Activated naive CD4-positive, alpha-beta T cell (primary cell): ENCODE results near the gene MILR1.
"Not testable (repeated sequence)": the region's sequence is repeated elsewhere in the genome, so short reads cannot be mapped to it uniquely, and the experiment has no call there.

ENCODE experiments used
- DNase-seq, 4 experiments: peaks; one replicate each; lab custom pipeline; 2025; lab: John Stamatoyannopoulos, UW

The MILR1 gene

DNA sequence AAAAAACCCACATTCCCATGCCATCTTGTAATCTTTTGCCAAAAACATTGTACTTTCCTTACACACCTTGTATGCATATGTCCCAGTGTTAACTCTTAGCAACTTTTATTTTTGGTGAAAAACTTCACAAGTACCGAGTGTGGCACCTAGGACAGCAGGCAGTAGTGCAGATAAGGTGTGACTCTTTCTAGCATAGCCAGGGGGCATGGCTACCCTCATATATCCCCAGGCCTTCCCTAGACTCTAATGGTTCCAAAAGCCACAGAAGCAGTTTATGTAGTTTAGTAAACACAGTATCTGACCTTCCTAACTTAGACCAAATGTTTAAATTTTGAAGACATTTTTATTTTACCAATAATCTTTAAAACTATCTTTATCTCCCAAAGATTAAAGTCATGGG, 20.5 kb upstream of the MILR1 start:
- no peak for DNase-seq

DNA sequence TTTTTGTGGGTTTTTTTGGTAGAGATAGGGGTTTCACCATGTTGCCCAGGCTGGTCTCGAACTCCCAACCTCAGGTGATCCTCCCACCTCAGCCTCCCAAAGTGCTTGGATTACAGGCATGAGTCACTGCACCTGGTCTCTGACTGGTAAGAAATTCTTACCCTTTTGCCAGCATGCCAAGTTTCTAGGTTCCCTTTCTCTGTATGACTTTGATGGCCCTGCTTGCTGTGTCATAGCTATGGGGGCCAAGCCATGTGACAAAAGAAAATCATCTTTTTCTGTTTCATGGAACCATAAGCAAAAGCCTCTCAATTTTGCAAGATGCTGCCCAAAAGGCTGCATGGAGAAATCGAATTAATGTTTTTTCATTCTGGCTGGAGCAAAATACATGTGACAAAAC, 18.9 kb upstream of the MILR1 start:
- not testable (repeated sequence) for DNase-seq

DNA sequence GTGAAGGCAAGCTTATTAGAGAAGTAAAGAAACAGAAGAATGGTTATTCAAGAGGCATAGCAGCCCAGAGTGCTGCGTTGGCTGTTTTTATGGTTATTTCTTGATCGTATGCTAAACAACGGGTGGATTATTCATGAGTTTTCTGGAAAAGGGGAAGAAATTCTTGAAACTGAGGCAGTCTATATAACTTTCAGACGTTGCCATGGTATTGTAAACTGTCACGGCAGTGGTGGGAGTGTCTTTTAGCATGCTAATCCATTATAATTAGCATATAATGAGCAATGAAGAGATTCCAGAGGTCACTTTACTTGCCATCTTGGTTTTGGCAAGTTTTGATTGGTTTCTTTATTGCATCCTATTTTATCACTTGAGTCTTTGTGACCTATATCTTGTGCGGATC, 17.4 kb upstream of the MILR1 start:
- DNase-seq = no peak

DNA sequence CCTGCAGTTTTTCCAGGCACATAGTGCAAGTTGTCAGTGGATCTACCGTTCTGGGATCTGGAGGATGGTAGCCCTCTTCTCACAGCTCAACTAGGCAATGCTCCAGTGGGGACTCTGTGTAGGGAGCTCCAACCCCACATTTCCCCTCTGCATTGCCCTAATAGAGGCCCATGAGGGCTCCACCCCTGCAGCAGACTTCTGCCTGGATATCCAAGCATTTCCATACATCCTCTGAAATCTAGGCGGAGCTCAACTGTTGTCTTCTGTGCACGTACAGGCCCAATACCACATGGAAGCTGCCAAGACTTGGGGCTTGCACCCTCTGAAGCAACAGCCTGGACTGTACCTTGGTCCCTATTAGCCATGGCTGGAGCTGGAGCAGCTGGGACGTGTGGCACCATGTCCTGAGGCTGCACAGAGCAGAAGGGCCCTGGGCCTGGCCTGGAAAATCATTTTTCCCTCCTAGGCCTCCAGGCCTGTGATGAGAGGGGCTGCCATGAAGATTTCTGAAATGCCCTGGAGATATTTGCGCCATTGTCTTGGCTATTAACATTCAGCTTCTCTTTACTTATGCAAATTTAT, 10.9 kb upstream of the MILR1 start:
- DNase-seq = no peak

DNA sequence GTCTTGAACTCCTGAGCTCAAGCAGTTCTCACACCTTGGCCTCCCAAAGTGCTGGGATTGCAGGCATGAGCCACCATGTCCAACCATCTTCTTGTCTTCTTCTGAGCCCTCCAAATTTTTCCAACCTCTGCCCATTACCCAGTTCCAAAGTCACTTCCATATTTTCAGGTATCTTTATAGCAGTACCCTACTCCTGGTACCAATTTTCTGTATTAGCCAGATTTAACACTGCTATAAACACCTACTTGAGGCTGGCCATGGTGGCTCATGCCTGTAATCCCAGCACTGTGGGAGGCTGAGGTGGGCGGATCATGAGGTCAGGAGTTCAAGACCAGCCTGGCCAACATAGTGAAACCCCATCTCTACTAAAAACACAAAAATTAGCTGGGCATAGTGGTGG, 9.4 kb upstream of the MILR1 start:
- not testable (repeated sequence) for DNase-seq

DNA sequence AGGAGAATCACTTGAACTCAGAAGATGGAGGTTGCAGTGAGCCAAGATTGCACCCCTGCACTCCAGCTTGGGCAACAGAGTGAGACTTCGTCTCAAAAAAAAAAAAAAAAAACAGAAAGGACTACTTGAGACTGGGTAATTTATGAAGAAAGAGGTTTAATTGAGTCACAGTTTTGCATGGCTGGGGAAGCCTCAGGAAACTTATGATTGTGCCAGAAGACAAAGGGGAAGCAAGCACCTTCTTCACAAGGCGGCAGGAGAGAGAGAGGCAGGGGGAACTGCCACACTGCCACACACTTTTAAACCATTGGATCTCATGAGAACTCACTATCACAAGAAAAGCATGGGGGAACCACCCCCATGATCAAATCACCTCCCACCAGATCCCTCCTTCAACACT, 9.0 kb upstream of the MILR1 start:
- DNase-seq = no peak

DNA sequence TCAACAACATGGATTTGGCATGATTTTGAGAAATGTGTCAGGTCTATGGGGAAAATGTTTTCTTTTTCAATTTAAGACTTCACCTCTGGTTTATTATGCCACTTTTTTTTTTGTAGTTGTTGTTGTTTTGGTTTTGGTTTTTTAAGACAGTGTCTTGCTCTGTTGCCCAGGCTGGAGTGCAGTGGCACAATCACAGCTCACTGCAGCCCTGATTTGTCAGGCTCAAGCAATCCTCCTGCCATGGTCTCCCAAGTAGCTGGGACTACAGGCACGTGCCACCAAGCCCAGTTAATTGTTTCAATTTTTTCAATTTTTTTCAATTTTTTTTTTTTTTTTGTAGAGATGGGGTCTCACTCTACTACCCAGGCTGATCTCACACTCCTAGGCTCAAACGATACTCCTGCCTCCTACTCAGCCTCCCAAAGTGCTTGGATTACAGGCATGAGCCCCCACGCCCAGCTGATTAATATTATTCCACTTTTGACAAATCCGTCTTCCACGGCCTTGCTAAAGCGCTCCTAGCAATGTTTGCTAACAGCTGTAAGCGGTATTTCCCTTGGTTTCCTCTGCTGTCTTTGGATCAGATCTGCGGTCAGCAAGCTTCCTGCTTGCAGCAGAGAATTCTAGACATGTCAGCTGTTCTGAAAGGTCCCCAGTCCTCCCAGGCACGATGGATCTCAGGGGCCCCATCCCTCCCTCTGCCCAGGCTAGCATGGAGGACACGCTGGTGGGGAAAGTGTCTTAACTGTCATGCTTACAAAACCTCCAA, 7.0 kb upstream of the MILR1 start:
- DNase-seq = peak in 1 of 4 experiments; percentile 13

DNA sequence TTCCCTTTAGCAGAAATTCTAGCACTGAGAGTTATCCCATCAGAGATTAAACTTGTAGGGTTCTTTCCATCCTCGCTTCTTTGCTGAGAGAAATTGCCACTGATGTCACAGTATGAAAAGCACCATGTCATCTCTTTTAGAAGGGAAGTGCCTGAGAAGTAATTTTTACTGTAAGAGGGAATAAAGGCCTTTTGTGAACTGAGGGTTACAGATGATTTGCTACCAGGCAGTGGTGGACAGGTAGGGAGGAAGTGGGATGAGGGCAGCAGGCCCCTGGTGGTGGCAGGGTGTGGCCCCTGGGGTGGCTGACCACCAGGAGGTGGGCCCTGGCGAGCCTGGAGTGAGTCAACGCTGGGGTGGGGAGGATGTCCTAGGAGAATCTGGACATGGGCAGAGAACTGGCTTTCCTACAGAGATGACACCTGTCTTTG, 6.4 kb upstream of the MILR1 start:
- DNase-seq = no peak

DNA sequence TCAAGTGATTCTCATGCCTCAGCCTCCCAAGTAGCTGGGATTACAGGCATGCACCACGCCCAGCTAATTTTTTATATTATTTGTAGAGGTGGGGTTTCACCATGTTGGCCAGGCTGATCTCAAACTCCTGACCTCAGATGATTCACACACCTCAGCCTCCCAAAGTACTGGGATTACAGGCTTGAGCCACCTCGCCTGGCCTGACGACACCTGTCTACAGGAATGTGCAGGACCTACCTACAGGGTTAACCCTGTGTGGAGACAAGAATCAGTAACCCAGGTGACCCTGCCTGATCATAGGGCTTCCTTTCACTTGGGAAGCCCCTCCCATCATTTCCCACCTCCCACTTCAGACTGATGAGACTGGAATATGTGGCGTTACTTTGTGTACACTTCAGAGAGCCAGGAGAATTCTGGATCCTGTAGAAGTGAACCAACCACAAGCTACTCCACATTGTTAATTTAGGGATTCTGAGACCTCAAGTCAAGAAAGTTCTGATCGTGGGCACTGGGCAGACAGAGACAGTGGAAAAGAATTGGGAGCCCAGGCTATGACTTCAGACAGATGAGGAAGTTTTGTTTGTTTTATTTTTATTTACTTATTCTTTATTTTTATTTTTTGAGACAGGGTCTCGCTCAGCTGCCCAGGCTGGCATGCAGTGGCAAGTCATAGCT, 5.7 kb upstream of the MILR1 start:
- DNase-seq = no peak

DNA sequence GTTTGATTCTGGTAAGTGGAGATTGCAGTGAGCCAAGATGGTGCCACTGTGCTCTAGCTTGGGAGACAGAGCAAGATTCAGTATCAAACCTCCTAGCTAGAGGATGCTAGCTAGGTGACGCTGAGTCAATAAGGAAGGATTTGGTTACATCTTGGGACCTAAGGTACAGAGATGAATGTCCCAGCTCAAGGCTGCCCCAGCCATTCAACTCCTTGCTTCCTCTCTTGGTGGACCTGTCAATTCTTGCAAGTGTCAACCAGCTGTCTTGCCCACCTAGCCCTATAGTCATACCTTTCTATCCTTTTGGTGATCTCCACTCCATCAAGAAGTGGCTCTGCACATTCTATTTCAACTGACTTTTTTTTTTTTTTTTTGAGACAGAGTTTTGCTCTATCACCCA, 1.4 kb upstream of the MILR1 start:
- no peak for DNase-seq

DNA sequence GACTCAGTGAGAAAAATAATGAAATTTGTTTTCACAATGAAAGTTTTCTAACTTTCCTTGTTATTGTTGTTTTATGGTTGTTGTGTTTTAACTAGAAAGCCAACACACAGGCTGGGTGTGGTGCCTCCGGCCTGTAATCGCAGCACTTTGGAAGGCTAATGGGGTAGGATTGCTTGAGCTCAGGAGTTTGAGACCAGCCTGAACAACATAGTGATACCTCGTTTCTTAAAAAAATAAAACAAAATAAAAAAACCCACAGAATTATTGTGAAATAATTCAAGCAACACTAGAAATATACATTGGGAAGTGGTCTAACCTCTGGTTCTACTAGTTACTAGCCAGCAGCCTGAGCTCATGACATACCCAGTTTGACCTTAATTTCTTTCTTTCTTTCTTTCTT, 630 bp downstream of the MILR1 start:
- no peak for DNase-seq

DNA sequence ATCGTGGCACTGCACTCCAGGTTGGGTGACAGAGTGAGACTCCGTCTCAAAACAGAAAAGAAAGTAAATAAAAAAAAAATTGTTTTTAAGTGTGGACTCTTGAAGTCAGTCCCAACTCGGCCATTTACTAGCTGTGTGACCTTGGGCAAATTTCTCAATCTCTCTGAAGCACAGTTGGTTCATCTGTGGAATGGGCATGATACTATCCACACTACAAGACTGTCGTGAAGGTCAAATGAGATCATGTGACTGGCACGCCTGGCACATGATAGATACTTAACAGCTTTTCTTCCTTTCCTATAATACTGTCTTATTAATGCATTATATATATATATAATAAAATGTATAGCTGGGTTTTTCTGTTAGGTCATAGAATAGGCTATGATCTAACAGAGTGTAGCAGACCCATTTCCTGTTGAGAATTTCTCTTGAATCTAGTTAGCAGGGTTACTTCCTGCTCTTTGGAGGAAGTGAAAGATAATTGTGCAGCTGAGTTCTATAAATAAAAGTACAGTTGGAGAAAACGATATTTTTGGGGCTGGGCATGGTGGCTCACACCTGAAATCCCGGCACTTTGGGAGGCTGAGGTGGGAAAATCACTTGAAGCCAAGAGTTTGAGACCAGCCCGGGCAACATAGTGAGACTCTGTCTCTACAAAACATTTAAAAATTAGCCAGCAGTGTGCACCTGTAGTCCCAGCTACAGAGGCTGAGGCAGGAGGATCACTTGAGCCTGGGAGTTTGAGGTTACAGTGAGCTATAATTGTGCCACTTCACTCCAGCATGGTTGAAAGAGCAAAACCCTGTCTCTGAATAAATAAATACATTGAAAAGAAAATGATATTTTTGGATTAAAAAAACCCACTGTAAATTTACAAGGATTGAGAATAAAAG, 7.3 kb downstream of the MILR1 start:
- DNase-seq = no peak

DNA sequence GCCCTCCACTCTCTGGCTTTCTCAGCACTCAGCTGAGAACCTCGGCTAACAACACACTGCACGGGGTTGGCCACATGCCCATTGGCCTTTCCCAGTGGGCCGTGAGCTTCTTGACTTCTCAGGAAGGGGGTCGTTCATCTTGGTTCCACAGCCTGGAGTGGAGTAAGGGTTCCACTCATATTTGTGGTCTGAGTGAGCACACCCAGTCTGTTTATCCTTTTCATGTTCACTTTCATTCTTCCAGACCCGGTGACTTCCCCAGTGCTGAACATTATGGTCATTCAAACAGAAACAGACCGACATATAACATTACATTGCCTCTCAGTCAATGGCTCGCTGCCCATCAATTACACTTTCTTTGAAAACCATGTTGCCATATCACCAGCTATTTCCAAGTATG, 8.2 kb downstream of the MILR1 start:
- DNase-seq = no peak

DNA sequence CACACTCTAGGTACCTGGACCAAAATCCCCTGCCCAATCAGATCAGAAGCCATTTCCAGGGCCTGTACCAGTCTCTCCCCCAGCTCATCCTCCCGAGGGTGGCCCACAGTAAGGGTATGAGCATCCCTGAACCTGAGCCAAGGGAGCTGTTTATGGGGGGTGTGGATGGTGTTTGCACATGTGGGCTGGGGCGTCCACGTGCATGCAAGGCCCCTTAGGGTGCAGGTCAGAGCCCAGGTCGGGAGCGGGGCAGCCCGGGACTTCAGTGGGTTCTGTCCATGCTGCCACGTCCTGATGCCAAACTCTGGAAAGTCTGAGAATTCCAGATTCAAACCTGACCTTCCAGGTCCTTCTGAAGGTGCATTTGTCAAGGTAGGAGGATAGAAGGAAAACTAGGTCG, 9.8 kb downstream of the MILR1 start:
- no peak for DNase-seq

DNA sequence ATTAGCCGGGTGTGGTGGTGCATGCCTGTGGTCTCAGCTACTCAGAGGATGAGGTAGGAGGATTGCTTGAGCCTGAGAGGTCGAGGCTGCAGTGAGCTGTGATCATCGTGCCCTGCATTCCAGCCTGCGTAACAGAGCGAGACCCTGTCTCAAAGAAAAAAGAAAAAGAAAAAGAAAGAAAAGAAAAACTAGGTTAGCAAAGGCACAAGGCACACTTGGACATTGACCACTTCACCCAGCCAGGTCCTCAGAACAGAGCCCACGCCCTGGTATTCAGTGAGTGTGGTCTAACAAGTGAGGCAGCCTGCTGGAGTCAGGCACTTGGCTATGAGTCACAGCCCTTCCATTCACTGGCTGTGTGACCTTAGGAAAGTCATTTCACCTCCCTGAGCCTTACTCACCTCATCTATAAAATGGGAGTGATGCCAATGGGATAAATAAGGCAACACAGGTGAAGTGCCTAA, 10.4 kb downstream of the MILR1 start:
- no peak for DNase-seq

DNA sequence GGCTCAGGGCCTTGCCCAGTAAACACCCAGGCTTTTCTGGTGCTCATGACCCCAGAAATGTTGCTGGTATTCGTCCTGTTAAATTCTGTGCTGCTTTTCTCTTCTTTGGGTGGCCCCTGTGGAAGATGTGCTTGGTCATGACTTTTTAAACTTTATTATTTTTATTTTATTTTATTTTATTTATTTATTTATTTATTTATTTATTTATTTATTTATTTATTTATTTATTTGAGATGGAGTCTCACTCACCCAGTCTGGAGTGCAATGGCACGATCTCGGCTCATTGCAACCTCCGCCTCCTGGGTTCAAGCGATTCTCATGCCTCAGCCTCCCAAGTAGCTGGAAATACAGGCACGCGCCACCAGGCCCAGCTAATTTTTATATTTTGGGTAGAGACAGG, 10.9 kb downstream of the MILR1 start:
- DNase-seq = not testable (repeated sequence)

DNA sequence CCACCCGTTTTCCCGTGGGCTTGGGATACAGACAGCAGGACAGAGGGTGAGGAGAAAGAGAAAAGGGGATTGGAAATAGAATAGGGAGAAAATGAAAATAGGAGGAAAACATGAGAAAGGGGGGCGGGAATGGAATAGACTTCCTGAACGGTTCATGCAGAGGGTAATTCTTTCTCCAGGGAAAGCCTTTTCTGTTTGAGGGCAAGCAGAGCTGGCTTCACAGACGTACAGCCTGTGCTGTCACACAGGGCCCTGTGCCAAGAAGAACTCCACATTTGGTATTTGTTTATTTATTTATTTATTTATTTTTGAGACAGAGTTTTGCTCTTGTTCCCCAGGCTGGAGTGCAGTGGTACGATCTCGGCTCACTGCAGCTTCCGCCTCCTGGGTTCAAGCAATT, 12.0 kb downstream of the MILR1 start:
- DNase-seq = no peak

DNA sequence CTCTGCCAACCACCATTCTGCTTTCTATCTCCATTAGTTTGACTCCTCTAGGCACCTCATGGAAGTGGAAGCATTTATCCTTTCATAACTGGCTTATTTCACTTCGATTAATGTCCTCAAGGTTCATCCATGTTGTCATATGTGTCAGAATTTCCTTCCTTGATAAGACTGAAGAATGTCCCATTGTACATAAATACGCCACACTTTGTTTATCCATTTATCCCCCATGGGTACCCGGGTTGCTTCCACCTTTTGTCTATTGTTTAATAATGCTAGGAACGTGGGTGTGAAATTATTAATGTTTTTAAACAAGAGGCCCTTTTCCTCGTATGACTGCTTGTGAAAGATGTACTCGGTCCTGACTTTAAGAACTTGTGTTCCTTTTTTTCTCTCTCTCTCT, 12.9 kb downstream of the MILR1 start:
- DNase-seq = no peak

DNA sequence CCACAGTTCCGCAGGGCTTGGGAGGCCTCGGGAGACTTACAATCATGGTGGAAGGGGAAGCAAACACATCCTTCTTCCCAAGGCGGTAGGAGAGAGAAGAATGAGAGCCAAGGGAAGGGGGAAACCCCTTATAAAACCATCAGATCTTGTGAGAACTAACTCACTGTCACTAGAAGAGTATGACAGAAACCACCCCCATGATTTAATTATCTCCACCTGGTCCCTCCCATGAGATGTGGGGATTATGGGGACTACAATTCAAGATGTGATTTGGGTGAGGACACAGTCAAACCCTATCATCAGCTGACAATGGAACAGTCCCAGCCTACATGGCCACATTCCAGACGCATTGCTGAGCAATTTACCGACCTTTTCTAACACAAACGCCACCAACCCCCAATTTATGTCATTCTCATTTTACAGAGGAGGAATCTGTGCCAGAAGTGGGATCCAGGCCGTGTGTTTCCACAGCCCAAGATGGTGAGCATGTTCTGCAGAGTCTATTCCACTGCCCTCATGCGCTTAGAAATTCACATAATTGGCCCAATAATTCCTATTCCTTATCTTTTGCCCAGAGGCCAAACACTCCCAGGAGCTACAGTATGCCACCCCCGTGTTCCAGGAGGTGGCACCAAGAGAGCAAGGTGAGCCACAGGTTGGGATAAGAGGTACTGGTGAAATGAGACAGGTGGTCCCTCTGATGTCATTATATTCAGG, 17.3 kb downstream of the MILR1 start:
- DNase-seq = no peak

DNA sequence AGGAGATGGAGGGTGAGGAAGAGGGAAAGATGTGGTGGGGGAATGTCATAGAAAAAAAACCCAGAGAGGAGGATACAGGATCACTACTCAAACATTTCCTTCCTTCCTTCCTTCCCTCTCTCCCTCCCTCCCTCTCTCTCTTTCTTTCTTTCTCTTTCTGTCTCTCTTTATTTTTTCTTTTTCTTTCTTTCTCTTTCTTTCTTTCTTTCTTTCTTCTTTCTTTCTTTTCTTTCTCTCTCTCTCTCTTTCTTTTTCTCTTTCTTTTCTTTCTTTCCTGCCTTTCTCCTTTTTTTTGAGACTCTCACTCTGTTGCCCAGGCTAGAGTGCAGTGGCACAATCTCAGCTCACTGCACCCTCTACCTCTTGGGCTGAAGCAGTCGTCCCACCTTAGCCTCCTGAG, 17.9 kb downstream of the MILR1 start:
- DNase-seq = not testable (repeated sequence)

DNA sequence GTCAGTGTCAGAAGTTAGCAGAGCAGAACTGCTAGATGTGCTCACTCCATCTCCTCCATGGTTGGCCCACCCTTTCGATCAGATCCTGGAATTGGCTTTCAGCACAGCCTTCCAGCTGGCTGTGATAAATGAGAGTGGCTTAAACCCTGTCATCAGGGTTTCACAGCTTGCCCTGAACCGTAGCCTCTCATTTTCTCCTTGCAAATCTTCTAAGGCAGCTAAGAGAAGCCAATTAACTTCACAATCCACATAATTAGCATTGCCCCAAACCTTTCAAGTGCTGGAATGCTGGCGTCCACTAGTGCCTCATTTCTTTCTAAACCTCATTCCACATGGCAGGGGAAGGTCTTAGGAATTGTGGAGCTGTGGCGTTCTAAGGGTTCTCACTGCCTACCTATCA, 21.7 kb downstream of the MILR1 start:
- no peak for DNase-seq

DNA sequence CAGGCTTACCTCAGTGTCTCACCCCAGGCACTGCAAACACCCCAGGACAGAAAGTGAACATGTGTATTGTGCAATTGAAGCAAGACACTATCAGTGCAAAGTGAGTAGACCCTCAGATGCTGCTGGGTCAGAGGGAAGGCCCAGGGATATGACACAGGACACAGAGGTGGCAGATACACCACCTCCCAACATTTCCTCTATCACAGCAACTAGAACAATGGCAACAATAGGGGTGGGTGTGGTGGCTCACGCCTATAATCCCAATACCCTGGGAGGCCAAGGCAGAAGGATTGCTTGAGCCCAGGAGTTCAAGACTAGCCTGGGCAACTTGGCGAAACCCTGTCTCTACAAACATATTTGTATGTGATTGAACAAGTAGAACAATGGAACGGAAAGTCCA, 22.5 kb downstream of the MILR1 start:
- DNase-seq = no peak
